ENCODE results near the gene PTPRS. TPM values are rescaled to one million over a fixed set of nuclear protein-coding genes. Genes with fewer than 3 reads are reported as not detected.

The PTPRS gene
- total RNA-seq, 1 donor = 218 TPM

DNA sequence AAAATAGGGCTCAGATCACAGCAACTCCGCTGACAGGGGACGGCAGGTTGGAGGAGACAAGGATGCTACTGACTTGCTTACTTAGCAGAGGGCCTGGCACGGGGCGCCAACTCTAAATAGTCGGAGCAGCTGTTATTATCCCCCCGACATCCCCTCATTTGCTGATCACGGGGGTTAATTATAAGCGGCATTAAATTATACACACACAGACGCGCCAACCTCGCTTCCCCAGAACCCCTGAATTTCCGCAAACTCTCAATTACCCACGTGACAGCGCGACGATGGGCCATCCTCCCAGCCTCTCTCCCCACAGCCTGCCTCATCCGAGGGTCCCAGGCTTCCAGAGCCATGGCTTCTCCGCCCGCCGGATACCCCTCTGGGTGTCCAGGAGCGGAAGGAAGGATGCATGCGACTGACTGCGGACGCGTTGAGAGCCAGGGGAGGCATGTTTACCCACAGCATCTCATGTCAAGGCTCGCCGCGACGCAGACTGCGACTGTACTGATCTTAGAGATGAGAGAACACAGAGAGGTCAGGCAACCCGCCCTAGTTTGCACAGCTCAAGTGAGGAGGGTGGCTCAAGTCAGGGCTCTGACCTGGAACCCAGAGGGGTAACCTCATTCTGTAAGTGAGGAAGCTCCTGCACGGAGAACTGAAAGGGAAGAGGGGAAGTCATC is 5.7 kb downstream of the PTPRS start:
- H4K20me1 ChIP-seq (ENCODE audit: insufficient read depth, low read length) = no peaks in the 10 kb centered on the region

DNA sequence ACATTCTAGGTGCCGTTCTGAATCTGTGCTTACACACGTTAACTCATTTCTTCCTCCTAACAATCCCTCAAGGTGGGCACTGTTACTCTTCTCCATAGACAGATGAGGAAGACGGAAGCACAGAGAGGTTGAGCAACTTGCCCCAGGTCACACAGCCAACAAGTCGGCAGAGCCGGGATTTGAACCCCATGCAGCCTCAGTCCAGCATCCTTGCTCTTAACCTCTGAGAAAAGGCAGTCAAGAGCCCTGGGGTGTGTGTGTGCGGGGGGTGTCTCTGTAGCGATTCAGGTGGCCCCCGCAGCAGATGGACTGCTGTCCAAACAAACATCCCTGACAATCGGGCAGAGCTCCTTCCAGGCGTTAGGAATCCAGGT is 6.3 kb downstream of the PTPRS start:
- H3K4me2 ChIP-seq (ENCODE audit: insufficient read depth, low read length) = no peak overlapping the region
- H3K4me1 ChIP-seq (ENCODE audit: insufficient read depth, low read length) = no peaks in the 10 kb centered on the region
- no peak overlapping the region for H2AFZ ChIP-seq (ENCODE audit: low read length)
- DNase-seq (ENCODE audit: insufficient read length, low spot score, missing footprints) = peak; percentile 39
- peaks cover 31% of the 10 kb centered on the region for H3K27me3 ChIP-seq (ENCODE audit: insufficient read depth, low read length)
- no peaks in the 10 kb centered on the region for H3K79me2 ChIP-seq (ENCODE audit: insufficient read depth, low read length)
- H3K4me3 ChIP-seq (ENCODE audit: insufficient read depth, low read length) = no peak overlapping the region
- H4K20me1 ChIP-seq (ENCODE audit: insufficient read depth, low read length) = no peaks in the 10 kb centered on the region
- no peaks in the 10 kb centered on the region for H3K9me3 ChIP-seq (ENCODE audit: low read depth, low read length)
- TF ChIP-seq, protein P1, sequence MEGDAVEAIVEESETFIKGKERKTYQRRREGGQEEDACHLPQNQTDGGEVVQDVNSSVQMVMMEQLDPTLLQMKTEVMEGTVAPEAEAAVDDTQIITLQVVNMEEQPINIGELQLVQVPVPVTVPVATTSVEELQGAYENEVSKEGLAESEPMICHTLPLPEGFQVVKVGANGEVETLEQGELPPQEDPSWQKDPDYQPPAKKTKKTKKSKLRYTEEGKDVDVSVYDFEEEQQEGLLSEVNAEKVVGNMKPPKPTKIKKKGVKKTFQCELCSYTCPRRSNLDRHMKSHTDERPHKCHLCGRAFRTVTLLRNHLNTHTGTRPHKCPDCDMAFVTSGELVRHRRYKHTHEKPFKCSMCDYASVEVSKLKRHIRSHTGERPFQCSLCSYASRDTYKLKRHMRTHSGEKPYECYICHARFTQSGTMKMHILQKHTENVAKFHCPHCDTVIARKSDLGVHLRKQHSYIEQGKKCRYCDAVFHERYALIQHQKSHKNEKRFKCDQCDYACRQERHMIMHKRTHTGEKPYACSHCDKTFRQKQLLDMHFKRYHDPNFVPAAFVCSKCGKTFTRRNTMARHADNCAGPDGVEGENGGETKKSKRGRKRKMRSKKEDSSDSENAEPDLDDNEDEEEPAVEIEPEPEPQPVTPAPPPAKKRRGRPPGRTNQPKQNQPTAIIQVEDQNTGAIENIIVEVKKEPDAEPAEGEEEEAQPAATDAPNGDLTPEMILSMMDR (IDR thresholded peaks at IDR 0.05; ENCODE audit: extremely low read depth, low read depth, low read length) = no peak
- no peaks in the 10 kb centered on the region for H3K36me3 ChIP-seq (ENCODE audit: insufficient read depth, low read length)
- H3K27ac ChIP-seq (ENCODE audit: low read depth, low read length) = no peak overlapping the region

More for the DNA sequence above, 5.7 kb downstream of the PTPRS start:
- TF ChIP-seq, protein P1 (IDR thresholded peaks at IDR 0.05; ENCODE audit: extremely low read depth, low read depth, low read length) = no peak
- no peak overlapping the region for H3K4me3 ChIP-seq (ENCODE audit: insufficient read depth, low read length)
- no peak overlapping the region for H2AFZ ChIP-seq (ENCODE audit: low read length)
- no peaks in the 10 kb centered on the region for H3K36me3 ChIP-seq (ENCODE audit: insufficient read depth, low read length)
- H3K4me2 ChIP-seq (ENCODE audit: insufficient read depth, low read length) = no peak overlapping the region
- no peaks in the 10 kb centered on the region for H3K79me2 ChIP-seq (ENCODE audit: insufficient read depth, low read length)
- peak; percentile 75 for DNase-seq (ENCODE audit: insufficient read length, low spot score, missing footprints)
- no peaks in the 10 kb centered on the region for H3K4me1 ChIP-seq (ENCODE audit: insufficient read depth, low read length)
- H3K9me3 ChIP-seq (ENCODE audit: low read depth, low read length) = no peaks in the 10 kb centered on the region
- peaks cover 35% of the 10 kb centered on the region for H3K27me3 ChIP-seq (ENCODE audit: insufficient read depth, low read length)
- H3K27ac ChIP-seq (ENCODE audit: low read depth, low read length) = no peak overlapping the region

DNA sequence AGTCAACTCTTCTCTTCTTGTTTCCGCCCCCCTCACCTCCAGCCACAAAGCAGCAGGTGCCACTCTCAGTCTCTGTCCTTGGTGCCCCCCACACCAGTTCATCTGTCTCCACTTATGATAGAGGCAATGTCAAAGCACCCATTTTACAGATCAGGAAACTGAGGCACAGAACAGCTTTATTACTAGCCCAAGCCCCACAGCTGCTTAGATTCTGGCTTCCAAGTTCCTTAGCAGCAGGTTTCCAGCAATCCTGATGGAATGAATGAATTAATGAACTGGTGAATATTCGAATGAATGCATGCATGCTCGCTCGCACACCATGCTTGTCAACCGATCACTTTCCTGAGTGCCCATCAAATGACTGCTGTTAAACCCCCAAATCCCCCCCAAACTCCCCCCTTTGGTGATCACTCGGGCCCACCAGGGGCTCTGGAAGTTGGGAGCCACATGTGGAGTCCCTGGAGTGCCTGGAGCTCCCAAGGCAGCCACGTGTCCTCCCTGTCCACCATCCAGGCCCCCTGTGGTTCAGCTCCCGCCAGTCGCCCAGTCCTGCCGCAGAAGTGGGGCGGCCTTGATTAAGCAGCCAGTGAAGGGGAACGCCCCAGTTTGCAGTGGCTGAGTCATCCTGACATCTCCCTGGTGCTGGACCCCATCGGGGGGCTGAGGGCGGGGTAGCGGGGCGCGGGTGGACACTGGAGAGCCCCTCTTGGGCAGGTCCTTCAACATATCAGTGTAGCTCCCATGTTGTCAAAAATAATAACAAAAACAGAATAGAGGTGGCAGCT is 6.8 kb downstream of the PTPRS start:
- Histone ChIP-seq H4K20me1 (ENCODE audit: insufficient read depth, low read length) (no peaks in the 10 kb centered on the region), H3K4me1 (ENCODE audit: insufficient read depth, low read length) (no peaks in the 10 kb centered on the region), H2AFZ (ENCODE audit: low read length) (no peak overlapping the region), H3K79me2 (ENCODE audit: insufficient read depth, low read length) (no peaks in the 10 kb centered on the region), H3K4me3 (ENCODE audit: insufficient read depth, low read length) (no peak overlapping the region), H3K27me3 (ENCODE audit: insufficient read depth, low read length) (peaks cover 26% of the 10 kb centered on the region), H3K9me3 (ENCODE audit: low read depth, low read length) (no peaks in the 10 kb centered on the region), H3K36me3 (ENCODE audit: insufficient read depth, low read length) (no peaks in the 10 kb centered on the region), H3K4me2 (ENCODE audit: insufficient read depth, low read length) (no peak overlapping the region), H3K27ac (ENCODE audit: low read depth, low read length) (no peak overlapping the region)
- TF ChIP-seq, protein P1 (IDR thresholded peaks at IDR 0.05; ENCODE audit: extremely low read depth, low read depth, low read length) = no peak
- DNase-seq (ENCODE audit: insufficient read length, low spot score, missing footprints) = peak; percentile 62

DNA sequence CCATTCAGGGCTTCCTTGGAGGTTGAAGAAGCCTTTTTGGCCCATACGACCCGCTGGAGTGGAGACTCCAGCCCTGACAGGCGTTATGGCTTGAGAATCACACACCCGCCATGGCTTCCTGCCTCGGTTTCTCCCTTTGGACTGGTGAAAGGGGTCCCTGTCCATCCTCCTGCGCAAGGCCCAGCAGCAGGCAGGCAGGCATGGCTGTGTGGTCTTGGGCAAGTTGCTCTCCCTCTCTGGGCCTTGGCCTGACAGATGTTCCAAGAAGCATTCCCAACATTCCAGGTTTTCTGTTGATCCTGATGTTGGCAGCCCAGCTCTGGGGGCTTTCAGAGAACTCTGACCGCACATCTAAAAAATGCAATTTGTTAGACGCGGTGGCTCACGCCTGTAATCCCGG is 8.1 kb downstream of the PTPRS start:
- H4K20me1 ChIP-seq (ENCODE audit: insufficient read depth, low read length) = no peaks in the 10 kb centered on the region
- TF ChIP-seq, protein P1 (IDR thresholded peaks at IDR 0.05; ENCODE audit: extremely low read depth, low read depth, low read length) = no peak
- H3K27me3 ChIP-seq (ENCODE audit: insufficient read depth, low read length) = peaks cover 13% of the 10 kb centered on the region

More for the DNA sequence above, 8.1 kb downstream of the PTPRS start:
- no peaks in the 10 kb centered on the region for H3K79me2 ChIP-seq (ENCODE audit: insufficient read depth, low read length)
- H3K27ac ChIP-seq (ENCODE audit: low read depth, low read length) = no peak overlapping the region
- no peaks in the 10 kb centered on the region for H3K9me3 ChIP-seq (ENCODE audit: low read depth, low read length)
- no peak overlapping the region for H3K4me3 ChIP-seq (ENCODE audit: insufficient read depth, low read length)
- H3K4me1 ChIP-seq (ENCODE audit: insufficient read depth, low read length) = no peaks in the 10 kb centered on the region
- H3K36me3 ChIP-seq (ENCODE audit: insufficient read depth, low read length) = no peaks in the 10 kb centered on the region
- no peak overlapping the region for H2AFZ ChIP-seq (ENCODE audit: low read length)
- DNase-seq (ENCODE audit: insufficient read length, low spot score, missing footprints) = peak; percentile 41
- no peak overlapping the region for H3K4me2 ChIP-seq (ENCODE audit: insufficient read depth, low read length)

Data from osteoblast (primary cell).